ENCODE measurements around the gene CADPS2.
"Not testable (repeated sequence)": the region's sequence is repeated elsewhere in the genome, so short reads cannot be mapped to it uniquely, and the experiment has no call there.

The CADPS2 gene

DNA sequence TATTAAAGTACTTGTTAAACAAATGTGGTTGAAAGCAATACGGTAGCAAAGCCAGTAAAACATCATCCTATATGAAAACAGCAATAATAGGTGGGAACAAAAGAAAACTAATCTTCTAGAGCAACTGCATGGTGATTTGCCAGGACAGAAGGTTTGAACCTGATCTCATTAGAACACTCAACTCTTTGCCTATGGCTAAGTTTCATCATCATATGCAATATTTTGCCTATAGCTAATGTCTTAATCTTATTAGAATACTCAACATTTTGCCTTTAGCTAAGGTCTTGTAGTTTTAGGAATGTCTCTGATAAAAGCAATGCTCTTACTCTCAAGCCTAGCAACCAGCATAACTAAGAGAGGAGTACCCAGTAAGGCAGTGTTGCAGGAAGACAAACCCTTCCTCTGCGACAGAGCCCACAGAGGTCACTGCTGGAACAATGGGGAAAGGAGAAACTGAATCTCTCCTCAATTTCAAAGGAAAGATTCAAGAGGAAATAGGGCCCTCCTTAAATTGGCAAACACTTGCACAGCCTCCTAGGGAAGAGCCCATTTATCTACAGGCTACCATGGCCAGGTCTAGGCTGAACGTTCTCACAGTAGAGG lies 38.3 kb downstream of the CADPS2 start:
- in situ Hi-C loops (cut with MboI; ENCODE audit: low sequenced_read_pairs, unreplicated experiment) = no loop called here
- no peak for DNase-seq (ENCODE audit: low spot score)
- TF ChIP-seq, protein P1, sequence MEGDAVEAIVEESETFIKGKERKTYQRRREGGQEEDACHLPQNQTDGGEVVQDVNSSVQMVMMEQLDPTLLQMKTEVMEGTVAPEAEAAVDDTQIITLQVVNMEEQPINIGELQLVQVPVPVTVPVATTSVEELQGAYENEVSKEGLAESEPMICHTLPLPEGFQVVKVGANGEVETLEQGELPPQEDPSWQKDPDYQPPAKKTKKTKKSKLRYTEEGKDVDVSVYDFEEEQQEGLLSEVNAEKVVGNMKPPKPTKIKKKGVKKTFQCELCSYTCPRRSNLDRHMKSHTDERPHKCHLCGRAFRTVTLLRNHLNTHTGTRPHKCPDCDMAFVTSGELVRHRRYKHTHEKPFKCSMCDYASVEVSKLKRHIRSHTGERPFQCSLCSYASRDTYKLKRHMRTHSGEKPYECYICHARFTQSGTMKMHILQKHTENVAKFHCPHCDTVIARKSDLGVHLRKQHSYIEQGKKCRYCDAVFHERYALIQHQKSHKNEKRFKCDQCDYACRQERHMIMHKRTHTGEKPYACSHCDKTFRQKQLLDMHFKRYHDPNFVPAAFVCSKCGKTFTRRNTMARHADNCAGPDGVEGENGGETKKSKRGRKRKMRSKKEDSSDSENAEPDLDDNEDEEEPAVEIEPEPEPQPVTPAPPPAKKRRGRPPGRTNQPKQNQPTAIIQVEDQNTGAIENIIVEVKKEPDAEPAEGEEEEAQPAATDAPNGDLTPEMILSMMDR (IDR thresholded peaks at IDR 0.05; ENCODE audit: borderline replicate concordance, control extremely low read depth, extremely low read depth, insufficient read depth, missing control alignments) = no peak

DNA sequence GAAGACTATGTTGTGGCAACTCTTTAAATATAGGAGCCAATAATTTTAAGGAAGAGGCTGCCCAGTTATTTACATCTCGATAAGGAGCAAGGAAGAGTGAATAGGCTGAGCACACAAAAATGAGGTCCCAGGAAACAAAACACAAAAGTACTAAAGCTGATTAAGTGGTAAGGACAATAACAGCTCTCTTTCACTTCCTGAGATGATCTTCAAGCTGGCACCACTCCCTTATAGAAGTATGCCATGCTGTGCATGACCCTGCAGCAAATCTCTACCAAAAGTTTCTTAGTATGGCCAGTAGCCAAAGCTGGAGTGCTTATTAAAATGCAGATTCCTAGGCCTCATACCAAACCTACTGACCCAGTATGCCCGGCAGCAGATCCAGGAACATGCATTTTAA lies 39.7 kb downstream of the CADPS2 start:
- TF ChIP-seq, protein P1 (IDR thresholded peaks at IDR 0.05; ENCODE audit: borderline replicate concordance, control extremely low read depth, extremely low read depth, insufficient read depth, missing control alignments) = no peak
- no peak for DNase-seq (ENCODE audit: low spot score)
- in situ Hi-C loops (cut with MboI; ENCODE audit: low sequenced_read_pairs, unreplicated experiment) = no loop called here

DNA sequence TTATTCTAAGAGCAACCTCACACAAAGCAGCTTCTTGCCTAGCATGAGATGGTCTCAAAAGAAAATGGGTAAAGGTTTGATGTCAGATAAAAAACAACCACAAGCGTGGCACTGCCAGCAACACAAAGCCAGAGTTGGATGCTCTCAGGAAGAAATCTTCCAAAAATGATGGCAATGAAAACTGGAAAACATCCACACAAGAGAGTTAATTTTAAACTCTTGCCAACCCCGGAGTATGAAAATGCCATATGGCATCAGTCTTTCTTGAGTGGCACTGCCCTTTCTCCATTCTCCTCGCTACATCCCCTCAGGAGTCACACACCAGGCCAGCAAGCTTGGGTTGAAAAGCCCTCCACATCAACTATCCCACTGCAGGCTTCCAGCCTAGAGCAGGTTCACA lies 41.0 kb downstream of the CADPS2 start:
- TF ChIP-seq, protein P1 (IDR thresholded peaks at IDR 0.05; ENCODE audit: borderline replicate concordance, control extremely low read depth, extremely low read depth, insufficient read depth, missing control alignments) = no peak
- DNase-seq (ENCODE audit: low spot score) = no peak
- in situ Hi-C loops (cut with MboI; ENCODE audit: low sequenced_read_pairs, unreplicated experiment) = no loop called here

DNA sequence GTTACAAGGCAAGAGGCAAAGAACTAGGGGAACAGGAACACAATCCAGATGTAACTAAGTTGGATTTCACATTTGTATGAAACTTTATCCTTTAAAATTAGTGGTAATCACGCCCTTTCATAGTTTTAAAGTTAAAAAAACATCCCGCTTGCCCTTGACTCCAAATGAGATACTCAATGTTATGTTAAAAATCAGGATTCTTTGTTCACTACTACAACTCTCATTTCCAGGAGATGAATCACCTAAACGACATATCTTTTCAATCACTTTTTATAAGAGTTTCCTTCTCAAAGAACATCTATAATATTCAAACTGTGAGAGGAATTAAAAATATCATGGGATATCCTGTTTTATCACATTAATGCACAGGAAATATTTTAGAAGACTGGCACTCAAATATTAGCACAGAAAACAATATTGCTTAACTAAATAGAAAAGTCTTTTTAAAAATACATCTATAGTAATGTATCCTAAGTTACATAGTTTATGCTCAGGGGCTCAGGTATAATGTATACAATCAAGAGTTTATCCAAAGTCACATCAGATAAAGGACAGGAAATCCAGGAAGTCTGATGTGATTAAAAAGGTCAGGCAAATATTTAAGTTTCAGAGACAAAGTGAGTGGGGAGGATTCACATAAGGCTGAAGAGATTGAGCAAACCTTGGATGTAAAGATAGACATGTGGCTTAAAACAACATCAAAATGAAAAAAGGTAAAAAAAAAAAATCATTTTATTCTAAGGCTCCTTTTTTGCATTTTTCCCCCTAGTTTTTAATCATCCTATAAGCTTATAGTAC lies 41.9 kb downstream of the CADPS2 start:
- in situ Hi-C loops (cut with MboI; ENCODE audit: low sequenced_read_pairs, unreplicated experiment) = no loop called here
- DNase-seq (ENCODE audit: low spot score) = no peak
- TF ChIP-seq, protein P1 (IDR thresholded peaks at IDR 0.05; ENCODE audit: borderline replicate concordance, control extremely low read depth, extremely low read depth, insufficient read depth, missing control alignments) = no peak

DNA sequence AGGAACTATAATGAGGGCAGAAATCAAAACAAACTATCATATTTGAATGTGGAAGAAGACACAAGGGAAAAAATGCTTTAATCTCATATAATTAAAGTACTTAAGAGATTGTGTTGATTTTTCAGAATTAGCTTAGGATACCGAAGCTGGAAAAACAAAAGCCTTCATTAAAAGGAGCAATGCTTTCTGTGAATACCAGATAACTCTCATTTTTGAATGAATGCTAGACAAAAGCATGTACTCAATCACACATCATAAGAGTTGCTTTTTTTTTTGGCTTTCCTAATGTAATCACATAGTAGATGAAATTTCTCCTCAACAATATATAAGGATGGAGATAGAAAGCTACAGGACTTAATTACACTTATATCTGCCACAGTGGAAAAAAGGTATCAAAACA lies 43.3 kb downstream of the CADPS2 start:
- in situ Hi-C loops (cut with MboI; ENCODE audit: low sequenced_read_pairs, unreplicated experiment) = no loop called here
- TF ChIP-seq, protein P1 (IDR thresholded peaks at IDR 0.05; ENCODE audit: borderline replicate concordance, control extremely low read depth, extremely low read depth, insufficient read depth, missing control alignments) = no peak
- DNase-seq (ENCODE audit: low spot score) = no peak

DNA sequence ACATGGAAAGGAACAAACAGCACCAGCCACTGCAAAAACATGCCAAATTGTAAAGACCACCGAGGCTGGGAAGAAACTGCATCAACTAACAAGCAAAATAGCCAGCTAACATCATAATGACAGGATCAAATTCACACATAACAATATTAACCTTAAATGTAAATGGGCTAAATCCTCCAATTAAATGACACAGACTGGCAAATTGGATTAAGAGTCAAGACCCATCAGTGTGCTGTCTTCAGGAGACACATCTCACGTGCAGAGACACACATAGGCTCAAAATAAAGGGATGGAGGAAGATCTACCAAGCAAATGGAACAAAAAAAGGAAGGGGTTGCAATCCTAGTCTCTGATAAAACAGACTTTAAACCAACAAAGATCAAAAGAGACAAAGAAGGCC lies 50.0 kb downstream of the CADPS2 start:
- DNase-seq (ENCODE audit: low spot score); in situ Hi-C loops (cut with MboI; ENCODE audit: low sequenced_read_pairs, unreplicated experiment): not testable (repeated sequence)

DNA sequence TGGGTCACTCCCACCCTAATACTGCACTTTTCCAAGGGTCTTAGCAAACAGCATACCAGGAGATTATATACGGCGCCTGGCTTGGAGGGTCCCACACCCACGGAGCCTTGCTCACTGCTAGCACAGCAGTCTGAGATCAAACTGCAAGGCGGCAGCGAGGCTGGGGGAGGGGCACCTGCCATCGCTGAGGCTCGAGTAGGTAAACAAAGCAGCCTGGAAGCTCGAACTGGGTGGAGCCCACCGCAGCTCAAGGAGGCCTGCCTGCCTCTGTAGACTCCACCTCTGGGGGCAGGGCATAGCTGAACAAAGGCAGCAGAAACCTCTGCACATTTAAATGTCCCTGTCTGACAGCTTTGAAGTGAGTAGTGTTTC lies 51.7 kb downstream of the CADPS2 start:
- DNase-seq (ENCODE audit: low spot score); in situ Hi-C loops (cut with MboI; ENCODE audit: low sequenced_read_pairs, unreplicated experiment): not testable (repeated sequence)
